Fibroblast of skin of abdomen (primary cell): Measurements from ENCODE around the gene CCR3.

Source experiments
- DNase-seq: peaks from one replicate; pipeline ENCODE4 v3.0.0-alpha.2; 2013

CCR3 gene

DNA sequence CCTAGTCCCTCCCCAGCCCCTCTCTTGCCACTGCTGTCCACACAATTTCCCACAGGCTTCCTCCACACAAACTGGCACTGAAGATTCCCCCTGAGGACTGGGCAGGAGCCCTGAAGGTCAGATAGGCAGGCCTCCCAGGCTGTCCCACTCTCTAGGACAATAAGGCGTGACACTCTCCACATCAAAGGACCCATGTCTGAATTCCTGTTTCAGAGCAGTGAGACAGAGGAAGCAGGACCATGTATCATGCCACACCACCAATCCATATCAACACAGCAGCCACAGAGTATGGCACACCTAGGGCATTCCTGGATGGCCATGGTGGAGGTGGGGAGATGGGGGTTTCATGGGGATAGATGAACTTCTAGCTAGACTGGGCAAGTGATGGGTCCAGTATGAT is 20.3 kb upstream of the CCR3 start:
- no peak for DNase-seq

DNA sequence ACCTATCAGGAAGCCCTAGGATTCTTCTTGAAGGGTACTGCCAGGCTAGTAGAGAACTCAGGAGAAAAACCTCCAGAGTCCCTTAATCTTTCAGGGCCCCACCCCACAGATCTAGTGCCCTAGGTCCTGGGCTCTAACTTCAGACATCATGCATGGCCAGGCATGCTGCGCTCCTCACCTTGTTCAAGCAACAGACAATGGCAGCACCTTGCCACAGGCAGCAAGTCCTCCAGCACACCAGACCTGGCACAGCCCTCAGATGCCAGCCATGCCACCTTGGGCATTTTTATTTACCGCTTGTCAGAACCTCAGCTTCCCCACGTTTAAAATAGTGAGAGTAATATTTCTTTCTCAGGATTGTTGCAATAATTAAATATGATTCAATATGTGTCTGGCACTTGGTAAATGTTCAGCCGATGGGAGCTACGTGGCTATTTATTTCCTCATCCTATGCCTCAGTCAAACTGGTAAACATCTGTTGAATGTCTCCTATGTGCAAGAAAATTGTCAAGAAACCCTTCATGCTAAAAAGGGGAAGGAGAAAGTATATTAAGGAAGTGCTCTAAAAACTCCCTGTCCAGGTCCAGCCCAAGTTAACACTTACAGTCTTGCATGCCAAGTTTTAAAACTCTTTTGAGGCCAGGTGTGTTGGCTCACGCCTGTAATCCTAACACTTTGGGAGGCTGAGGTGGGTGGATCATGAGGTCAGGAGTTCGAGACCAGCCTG is 19.7 kb upstream of the CCR3 start:
- DNase-seq, result no peak

DNA sequence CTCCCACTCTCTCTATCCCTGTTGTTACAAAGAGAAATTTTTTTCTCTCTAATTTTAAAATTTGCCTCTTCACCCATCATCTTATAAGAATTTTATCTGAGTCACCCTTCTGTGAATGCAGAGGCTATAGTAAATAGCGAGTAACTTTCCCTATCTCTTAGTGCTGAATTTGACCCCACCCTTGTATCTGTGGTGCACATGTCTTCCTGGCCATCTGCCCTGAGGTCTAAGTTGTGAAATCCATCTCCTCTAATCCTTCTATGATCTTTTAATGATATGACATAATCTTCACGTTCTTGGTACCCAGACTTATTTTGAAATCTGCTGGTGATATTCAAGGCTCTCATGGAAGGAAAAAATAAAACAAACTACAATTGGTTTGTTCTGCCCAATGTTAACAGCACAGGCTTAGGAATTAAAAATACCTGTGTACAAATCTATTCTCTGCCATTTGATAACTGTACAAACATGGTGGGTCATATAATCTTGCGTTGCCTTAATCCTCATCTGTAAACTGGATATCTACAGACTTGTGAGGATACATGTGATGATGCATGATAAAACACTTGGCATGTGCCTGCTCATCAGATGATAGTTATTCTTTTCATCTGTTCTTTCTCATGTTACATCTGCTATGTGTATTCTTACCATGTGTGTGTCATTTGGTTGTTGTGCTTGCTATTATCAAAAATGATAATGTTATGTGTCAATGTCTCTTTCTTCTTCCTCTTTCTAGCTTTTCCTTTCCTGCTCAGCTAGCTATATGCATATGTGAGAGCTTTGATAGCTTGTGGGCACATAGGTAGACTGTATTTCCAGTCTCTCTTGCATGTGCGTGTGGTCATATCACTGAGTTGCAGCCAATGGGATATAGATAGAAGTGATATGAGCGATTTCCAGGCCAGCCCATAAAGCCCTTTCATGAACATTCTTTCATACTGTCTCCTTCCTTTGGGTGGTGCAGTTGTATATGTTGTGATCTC is 13.7 kb upstream of the CCR3 start:
- DNase-seq, result peak; percentile 41

DNA sequence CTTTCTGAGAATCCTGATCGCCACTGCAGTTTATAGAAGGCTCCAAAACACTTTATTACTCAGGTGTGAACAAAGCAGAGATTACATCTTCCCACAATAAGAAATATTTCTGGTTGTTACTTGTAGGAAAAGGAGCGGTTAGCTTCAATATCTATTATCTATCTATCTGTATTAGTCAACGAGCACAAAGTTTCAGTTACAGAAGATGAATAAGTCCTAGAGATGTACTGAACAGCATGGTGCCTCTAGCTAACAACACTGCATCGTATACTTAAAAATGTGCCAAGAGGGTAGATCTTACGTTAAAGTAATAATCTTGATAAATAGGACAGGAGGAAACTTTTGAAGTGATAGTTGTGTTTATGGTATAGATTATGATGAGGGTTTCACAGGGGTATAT is 10.9 kb upstream of the CCR3 start:
- DNase-seq, result no peak

DNA sequence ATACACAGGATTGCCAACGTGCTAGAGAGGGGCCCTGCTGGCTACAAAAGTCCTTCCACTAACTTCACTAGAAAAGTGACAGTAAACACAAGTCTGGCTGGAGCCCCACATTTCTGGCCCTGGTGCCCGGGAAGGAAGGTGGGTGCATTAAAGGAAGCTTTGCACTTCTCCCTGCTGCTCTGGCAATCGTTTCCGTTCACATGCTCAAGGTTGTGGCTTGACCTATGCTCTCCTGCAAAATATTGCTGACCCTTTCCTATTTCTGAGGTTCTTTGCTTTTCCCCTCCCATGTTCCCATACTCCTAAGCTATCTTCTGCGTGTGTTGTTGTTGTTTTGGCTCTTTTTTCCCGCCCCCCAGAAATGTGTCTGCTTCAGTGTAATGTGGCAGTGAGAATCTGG is 9.1 kb upstream of the CCR3 start:
- DNase-seq, result no peak

DNA sequence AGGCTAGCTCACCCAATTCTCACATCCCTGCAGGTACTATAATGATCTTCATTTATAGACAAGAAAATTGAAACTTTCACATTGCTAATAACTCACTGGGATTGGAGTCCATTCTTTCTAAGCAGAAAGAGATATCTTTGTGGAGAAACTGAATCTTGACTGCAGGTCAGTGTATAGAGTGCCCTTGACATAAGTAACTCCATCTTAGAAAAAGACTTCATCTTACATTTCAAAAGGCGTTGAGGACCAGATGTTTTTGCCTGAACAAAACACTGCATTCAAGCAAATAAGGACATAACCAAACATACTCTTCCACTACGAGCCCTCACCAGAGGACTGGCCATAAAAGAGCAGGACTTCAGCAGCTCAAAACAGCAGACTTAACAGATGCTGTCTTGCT is 6.8 kb upstream of the CCR3 start:
- DNase-seq, result no peak

DNA sequence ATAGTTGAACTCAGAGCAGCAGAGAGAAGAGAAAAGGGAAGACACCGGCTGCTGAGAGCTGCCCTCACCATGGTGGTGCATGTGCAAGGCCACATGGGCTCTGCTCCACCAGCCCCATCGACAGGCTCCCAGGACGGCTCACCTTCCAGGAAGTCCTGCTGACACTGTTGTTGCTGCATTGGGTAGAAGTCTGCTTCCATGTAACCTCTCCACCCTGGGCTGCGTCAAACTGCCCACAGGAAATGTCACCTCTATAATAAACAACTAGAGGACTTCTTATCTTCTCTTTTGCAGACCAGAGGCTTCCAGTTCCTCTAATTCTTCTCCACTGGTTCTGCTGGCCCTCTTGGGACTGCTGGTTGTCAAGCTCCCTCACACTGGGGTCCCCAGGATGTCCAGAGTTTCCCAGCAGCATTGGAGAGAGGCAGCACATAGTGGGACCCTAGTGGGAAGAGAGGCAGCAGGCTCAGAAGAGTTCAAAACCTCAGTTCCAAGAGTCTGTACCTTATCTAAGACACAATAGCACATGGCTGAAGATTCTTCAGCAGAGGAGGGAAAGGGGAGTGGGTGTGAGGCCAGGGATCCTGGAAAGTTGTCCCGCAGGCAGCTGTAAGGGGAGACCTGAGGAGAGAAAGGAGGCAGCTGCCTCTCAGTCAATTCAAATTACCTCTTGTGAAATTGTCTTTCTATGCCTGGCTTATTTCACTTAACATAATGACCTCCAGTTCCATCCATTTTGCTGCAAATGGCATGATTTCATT is 5.8 kb upstream of the CCR3 start:
- DNase-seq, result no peak

DNA sequence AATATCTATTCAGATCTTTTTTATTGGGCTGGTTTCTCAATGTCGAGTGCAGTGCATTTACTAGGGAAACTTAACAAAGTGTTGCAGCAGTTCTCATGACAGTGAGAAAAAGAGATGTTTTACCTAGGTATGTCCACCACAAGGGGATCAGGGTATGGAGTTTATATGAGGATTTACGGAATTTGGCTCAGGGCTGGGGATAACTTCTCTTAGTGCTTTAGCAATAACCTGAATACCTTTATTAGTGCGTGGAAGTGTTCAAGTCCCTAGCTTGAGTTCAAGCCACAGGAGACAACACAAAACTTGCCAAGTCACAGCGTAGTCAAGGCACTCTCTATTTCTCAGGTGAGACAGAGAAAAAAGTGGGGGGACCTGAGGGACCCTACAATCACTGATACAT is 3.9 kb upstream of the CCR3 start:
- DNase-seq, result no peak

DNA sequence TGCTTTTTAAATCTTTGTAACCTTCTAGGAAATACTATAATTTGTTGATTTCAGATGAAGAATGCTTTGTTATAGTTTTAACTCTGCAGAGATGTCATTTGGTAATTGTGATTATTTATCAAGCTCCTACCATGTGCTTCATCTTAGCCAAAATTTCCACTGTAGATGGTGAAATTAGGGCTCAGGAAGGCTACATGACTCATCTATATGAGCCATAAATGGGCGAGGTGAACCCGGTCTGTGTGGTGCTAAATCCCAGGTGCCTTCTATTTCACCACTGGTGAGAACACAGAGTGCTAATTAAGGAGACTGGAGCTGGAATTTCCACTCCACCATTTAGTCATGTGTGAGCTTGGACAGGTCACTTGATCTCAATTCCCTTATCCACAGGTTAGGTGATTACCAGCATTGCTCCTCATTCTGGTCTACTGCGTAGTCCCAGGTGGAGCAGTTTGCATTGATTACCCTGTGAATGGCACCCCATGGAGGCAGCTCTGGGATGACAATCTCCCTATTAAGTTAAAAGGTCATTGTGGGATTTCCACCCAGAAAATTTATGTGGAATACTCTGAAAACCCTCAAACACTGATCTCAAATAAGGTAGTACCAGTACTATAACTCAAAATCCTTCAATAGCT is 2.8 kb upstream of the CCR3 start:
- no peak for DNase-seq

DNA sequence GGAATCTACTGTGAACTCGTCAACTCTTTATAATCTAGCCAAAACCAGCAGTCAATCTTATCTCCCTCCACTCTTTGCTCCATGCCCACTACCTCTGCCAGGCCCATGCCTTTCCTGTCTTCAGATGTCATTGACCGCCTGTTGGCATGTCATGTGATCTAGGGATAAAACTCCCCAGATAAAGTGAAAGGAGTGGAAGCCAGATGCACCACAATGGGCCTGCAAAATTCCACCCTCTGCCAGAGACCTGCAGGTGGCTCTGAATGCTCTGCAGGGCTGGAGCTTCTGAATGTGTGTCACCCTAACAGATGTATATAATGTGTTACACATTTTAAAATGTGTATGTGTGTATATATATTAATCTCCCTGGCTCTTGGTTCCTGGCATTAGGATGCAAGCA is 2.3 kb upstream of the CCR3 start:
- DNase-seq, result no peak

DNA sequence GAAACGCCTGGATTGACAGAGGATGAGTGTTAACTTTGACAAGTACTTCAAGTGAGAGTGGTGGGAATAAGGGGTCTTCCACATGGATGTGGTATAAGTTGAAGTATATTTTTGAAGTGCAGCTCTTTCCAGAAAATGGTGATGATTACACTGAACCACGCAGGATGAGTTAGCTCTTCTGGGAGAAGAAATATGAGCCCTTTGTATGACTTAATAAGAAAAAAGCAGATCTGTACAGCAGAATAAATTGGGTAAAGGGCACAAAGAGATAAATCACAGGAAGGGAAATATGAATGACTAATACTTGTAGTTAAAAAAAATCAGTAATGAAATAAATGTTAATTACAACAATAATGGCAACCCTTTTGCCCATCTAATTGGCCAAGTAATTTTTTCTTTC is 1.3 kb downstream of the CCR3 start:
- no peak for DNase-seq

DNA sequence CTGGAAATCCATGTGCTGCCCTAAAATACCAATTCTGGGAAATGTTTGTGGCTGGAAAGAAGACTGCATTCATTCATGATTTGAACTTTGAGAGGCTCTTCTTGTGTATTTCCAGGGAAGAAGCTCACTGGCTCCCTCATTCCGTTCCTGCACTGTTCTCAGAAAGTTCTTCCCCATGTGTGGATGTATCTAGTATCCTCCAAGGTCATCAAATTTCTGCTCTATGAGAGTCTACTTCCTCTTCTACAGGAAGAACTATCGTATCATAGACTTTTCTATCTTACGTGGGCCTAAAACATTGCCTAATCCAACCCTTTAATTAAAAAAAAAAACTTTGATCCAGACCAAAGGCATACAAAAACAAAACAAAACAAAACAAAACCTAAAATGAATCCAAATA is 2.9 kb downstream of the CCR3 start:
- no peak for DNase-seq

DNA sequence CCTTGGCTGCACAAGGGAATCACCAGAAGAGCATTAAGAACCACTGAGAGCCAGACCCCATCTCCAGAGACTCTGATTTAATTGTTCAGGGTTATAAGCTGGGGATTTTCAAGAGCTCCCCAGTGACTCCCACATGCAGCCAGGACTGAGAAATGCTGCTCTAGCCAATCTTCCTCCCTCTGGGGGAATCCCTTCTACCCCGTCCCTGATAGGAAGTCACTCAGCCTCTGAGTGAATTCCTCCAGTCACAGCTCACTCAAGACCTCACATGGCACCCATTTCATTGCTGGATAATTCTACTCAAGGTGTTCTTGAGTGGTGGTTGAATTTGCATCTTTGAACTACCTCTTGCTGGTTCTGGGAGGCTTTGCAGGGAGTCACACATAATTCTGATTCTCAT is 10.7 kb downstream of the CCR3 start:
- no peak for DNase-seq

DNA sequence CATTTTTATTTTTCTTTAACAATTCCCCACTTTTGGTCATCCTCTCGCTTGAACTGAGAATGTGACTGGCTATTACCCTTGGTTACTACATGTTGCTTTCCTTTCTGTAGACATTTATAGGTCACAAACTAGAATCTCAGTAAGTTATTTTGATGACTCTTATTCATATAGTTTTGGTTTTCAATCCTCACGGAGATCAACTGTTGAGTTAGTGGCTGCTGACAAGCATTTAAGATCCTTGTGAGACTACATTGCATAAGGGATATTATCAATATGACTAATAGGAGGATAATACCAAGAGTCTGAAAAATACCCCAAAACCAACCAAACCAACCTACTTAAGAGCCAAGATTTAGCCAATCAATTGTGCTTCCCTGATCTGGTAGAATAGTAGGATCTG is 16.3 kb downstream of the CCR3 start:
- DNase-seq, result no peak

DNA sequence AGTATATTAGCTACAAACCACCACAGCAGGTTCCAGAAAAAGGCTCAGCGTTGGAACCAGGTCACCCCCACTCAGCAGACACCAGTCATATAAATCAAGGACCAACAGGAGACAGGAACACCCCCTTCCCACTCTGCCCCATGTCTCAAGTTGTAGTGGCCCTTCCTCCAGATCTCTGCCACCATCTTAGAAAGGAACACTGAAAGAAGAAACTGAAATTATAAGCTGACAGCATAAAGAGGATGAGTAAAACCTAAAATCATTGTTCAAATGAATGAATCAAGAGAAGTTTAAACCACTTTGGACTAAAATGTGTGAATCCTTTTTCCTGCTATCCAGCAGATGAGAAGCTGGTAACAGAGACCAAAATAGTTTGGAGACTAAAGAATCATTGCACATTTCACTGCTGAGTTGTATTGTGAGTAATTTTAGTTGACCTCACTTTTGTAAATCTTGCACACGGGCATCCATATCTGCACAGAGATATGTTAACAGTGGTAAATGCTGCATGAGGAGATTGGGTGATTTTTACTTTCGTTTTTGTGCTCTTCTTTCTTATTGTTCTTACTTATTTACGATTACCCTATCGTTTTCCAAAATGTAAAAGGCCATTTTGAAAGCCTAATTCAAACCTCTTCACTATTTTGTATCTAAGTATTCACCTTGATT is 19.8 kb downstream of the CCR3 start:
- DNase-seq, result no peak

DNA sequence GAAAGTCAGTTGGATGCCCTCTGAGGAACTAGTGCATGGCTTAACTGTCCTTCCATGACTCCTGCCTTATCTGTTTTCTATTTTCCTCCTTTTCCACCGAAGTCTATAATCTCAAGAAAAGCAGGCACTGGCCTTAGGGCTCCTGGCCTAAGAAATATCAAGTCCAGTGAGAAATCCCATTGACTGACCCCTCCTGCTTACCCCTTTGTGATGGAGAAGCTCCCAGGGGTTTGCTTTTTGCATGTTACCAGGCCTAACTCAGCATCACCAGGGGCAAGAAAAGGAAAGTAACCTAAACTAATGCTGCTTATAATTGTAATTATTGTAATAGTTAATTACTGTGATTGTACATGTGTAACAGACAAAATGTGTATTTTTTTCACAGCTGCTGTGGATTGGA is 21.7 kb downstream of the CCR3 start:
- DNase-seq, result no peak

DNA sequence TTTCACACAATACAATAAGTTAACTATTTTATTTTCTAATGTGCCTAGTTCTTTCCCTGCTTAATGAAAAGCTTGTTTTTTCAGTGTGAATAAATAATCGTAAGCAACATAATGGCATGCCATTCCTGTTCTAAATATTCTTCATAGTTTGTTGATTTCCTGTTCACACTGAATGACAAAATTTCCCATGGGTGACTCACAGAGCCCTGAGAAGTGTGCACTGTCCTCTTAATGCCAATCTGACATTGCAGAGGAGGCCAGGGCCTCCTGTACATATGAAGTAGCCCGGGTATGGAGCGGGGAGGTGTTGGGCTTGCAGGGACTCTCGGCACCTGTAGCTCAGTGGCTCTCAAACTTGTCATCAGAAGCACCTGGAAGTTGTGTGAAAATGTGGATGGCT is 24.3 kb downstream of the CCR3 start:
- DNase-seq, result no peak

DNA sequence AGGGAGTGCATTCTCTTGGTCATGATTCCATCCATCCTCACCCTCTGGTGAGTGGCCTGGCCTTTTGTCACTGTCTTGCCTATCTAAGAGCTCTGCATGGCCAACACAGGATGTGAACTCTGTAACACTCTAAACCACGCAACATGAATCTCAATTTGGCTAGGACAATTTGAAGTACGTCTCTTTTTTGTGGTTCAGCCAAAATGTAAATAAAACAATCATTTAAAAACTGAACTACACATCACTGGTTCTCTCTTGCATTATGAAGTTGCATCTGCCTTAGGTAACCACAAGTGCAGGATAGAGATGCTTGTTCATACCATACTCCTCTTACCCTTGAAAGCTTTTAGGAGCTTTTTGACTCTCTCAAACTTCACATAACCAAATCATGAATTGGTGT is 27.3 kb downstream of the CCR3 start:
- no peak for DNase-seq

DNA sequence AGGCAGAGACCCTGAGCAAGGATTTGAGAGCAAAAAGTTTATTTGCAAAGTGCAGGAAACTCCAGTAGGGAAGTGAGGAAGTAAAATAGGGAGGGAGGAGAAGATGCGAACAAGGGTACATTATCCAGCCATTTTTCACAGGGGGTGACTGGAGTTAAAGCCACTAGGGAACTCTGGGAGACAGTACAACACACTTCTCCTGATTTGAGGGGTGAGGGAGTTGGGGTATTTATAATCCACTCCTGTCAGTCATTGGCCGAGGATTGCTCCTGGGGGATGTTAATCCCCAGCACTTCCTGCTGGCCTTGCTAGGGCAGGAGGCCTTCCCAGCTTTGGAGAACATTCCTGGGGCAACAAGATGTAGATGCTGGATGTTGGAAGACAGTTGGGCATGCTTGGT is 28.2 kb downstream of the CCR3 start:
- no peak for DNase-seq

DNA sequence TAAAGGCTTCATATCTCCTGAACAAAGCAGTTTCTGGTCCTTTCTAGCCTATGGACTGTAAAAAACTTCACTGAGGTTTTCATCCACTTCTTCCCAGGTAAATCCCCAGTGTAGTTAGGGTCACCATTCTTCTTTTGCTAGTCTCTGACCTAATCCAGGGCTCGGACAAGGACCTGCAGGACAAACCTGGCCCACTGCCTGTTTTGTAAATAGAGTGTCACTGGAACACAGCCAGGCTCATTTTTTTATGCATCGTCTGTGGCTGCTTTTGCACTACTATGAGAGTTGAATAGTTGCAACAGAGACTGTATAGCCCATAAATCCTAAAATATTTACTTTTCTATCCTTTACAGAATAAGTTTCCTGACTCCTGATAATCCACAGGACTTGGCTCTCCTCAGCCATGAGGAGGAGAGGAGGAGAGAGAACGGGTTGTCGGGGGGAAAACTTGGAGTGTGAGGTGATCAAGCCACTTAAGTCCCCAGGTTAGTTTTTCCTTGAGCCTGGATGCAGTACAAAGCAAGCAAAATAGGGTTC is 29.0 kb downstream of the CCR3 start:
- DNase-seq, result no peak

DNA sequence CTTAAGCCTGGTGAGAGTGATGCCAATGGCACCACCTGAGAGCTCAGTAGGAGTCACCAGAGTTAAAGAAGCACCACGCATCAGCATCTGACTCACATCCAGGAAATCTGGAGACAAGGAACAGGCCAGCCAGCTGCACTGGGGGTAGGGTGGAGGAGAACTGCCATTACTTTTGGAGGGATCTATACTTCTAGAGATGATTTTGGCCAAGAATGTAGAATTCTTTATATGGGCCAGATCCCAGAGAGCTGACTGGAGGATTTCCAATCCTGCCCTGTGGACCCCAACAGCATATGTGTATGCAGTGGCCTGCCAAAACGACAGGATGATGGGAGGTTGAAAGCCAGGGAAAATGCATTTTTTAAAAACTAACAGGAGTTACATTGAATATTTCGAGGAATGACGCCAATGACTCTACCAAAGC is 29.8 kb downstream of the CCR3 start:
- no peak for DNase-seq
